Upper lobe of right lung (tissue), 1 donor: ENCODE data around the gene GPR89B. TPM values are rescaled to one million over a fixed set of nuclear protein-coding genes. Genes with fewer than 3 reads are reported as not detected.

Experiments
- ATAC-seq: fragments of 200-7000 bp; cut with Tn5 transposase; one replicate; pipeline ENCODE4 v1.9.1; 2020; ENCODE audit warnings: mild to moderate bottlenecking, moderate library complexity
- DNase-seq: peaks from one replicate; pipeline ENCODE4 v3.0.0-alpha.2; 2020
- H3K27ac ChIP-seq: fragments of 200-600 bp; one replicate; pipeline ENCODE4 v1.8.0; 2022
- H3K27me3 ChIP-seq: fragments of 200-600 bp; one replicate; pipeline ENCODE4 v1.8.0; 2022; ENCODE audit warnings: mild to moderate bottlenecking
- H3K36me3 ChIP-seq: fragments of 200-600 bp; one replicate; pipeline ENCODE4 v1.8.0; 2022
- H3K4me1 ChIP-seq: fragments of 200-600 bp; one replicate; pipeline ENCODE4 v1.8.0; 2022
- H3K4me3 ChIP-seq: fragments of 200-600 bp; one replicate; pipeline ENCODE4 v1.8.0; 2022; ENCODE audit warnings: mild to moderate bottlenecking
- H3K9me3 ChIP-seq: fragments of 200-600 bp; one replicate; pipeline ENCODE4 v1.8.0; 2022
- intact Hi-C: fragments of 100-400 bp; cut with DNase I; formaldehyde crosslinking; loops from one replicate; pipeline ENCODE4 v1.11.0; 2022
- total RNA-seq: library from RNA; stranded (reverse); fragmentation: NEBNext Ultra II Directional; extraction: Animal tissue kit (Norgen Biotek cat#: 25700); gene quantifications from one replicate; pipeline ENCODE4 v1.2.1, GENCODE V29; 2021
- TF ChIP-seq, protein P1 (sequence below): fragments of 200-600 bp; IDR thresholded peaks from one replicate; pipeline ENCODE4 v1.8.0; 2022; ENCODE audit warnings: antibody characterized with exemption
- donor health status: DM: no; HTN: yes; CAD: no; lungs with severe emphysema.

The GPR89B gene
- total RNA-seq, 1 donor from 2014 or later = 10.0 TPM

DNA sequence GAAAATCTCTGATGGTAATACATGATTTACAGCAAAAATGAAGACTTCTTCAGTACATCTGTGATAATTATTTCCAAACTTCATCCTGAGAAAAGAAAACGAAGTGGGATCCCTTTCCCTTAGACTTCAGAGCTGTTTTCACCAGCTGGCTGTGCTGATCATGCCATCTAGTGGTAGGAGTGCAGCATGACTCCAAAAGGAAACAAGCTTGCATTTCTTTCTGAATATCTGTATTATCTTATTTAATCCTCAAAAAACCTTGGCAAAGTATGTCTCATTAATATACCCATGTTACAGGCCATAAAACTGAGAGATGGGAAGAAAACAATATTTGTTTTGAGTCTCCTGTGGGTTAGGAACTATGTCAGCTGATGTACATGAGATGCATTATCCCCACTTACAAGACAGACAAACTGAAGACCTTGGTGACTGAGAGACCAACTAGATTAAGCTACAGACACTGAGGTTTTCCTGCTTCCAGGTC lies 35.4 kb upstream of the GPR89B start:
- no peaks in the 10 kb centered on the region for H3K36me3 ChIP-seq
- TF ChIP-seq, protein P1, sequence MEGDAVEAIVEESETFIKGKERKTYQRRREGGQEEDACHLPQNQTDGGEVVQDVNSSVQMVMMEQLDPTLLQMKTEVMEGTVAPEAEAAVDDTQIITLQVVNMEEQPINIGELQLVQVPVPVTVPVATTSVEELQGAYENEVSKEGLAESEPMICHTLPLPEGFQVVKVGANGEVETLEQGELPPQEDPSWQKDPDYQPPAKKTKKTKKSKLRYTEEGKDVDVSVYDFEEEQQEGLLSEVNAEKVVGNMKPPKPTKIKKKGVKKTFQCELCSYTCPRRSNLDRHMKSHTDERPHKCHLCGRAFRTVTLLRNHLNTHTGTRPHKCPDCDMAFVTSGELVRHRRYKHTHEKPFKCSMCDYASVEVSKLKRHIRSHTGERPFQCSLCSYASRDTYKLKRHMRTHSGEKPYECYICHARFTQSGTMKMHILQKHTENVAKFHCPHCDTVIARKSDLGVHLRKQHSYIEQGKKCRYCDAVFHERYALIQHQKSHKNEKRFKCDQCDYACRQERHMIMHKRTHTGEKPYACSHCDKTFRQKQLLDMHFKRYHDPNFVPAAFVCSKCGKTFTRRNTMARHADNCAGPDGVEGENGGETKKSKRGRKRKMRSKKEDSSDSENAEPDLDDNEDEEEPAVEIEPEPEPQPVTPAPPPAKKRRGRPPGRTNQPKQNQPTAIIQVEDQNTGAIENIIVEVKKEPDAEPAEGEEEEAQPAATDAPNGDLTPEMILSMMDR = peak; percentile 97
- no peak overlapping the region for H3K4me3 ChIP-seq
- H3K9me3 ChIP-seq = no peaks in the 10 kb centered on the region
- DNase-seq = no peak
- no peak overlapping the region for H3K27ac ChIP-seq
- no peaks in the 10 kb centered on the region for H3K4me1 ChIP-seq
- intact Hi-C loops = loop anchor here (5.0 to 10.0 kb wide), 2 partner anchors 170 to 248 kb away; no protein-coding TSS in a partner anchor
- peak; percentile 77 for ATAC-seq
- H3K27me3 ChIP-seq = no peaks in the 10 kb centered on the region

- TF ChIP-seq, protein P1 = no peak
- Histone ChIP-seq H3K27me3 (no peaks in the 10 kb centered on the region), H3K9me3 (no peaks in the 10 kb centered on the region), H3K4me3 (no peak overlapping the region), H3K27ac (no peak overlapping the region), H3K36me3 (no peaks in the 10 kb centered on the region), H3K4me1 (no peaks in the 10 kb centered on the region)
- ATAC-seq (no peak), DNase-seq (no peak)
- intact Hi-C loops = loop anchor here (10.0 kb wide), 1 partner anchor 250 kb away; no protein-coding TSS in a partner anchor
Measured at GRCh38 chr1:147895123-147895522, 33.1 kb upstream of the GPR89B start.

DNA sequence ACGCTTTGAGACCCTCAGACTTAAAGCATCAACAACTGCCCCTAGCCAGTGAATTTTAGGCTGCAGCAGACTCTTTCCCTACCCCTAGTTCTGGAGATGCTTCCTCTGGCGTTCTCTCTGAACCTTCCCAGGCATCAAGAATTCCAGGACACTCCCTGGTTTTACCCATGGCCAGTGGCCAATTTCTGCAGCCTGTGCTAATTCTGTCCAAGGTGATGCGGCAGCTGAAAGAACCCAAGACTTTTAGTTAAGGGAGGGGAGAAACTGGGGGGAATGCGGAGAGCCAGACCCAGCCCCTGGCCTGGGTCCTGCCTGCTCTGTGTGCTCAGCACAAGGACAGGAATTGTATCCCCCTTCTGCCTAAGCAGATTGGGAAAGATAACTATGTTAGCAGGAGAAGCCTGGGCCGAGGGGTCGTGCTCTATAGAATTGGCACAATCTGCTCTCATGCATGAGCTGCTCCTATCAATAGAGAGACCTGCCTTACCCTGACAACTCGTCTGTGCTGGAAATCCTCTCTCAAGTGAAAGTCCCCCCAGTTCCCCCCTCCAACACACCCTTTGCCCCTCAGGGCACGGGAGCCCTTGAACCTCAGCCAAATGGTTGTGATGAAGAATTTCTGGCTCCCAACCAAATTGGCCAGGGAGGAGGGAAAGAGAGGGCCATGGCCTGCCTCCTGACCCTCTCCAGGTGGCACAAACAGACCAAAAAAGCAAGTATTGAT lies 31.0 kb upstream of the GPR89B start:
- Histone ChIP-seq H3K36me3 (no peaks in the 10 kb centered on the region), H3K9me3 (no peaks in the 10 kb centered on the region), H3K27ac (no peak overlapping the region), H3K4me3 (no peak overlapping the region), H3K4me1 (no peaks in the 10 kb centered on the region), H3K27me3 (no peaks in the 10 kb centered on the region)
- intact Hi-C loops = loop anchor here (10.0 kb wide), 1 partner anchor 252 kb away; no protein-coding TSS in a partner anchor
- no peak for ATAC-seq
- TF ChIP-seq, protein P1 = no peak
- no peak for DNase-seq

DNA sequence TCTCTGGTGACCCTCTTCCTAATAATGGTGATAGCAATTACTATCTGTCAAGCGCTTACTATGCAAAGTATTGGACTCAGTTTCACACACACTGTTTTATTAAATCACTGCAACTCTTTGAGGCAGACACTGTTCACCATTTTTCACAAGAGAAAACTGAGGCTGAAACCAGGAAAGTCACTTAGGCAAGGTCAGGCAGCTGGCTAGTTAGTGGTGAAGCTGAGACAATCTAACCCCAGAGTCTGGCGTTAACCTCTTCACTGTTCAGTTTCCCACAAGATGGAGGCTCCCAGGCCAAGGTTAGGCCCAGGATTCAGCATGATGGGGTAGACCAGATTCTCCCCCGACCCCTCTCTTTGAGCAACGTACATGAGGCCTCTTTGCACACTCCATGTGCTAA lies 30.4 kb upstream of the GPR89B start:
- Histone ChIP-seq H3K9me3 (no peaks in the 10 kb centered on the region), H3K36me3 (no peaks in the 10 kb centered on the region), H3K4me1 (no peaks in the 10 kb centered on the region), H3K27me3 (no peaks in the 10 kb centered on the region), H3K27ac (no peak overlapping the region), H3K4me3 (no peak overlapping the region)
- intact Hi-C loops = loop anchor here (10.0 kb wide), 1 partner anchor 253 kb away; no protein-coding TSS in a partner anchor
- no peak for ATAC-seq
- no peak for DNase-seq
- TF ChIP-seq, protein P1 = no peak

DNA sequence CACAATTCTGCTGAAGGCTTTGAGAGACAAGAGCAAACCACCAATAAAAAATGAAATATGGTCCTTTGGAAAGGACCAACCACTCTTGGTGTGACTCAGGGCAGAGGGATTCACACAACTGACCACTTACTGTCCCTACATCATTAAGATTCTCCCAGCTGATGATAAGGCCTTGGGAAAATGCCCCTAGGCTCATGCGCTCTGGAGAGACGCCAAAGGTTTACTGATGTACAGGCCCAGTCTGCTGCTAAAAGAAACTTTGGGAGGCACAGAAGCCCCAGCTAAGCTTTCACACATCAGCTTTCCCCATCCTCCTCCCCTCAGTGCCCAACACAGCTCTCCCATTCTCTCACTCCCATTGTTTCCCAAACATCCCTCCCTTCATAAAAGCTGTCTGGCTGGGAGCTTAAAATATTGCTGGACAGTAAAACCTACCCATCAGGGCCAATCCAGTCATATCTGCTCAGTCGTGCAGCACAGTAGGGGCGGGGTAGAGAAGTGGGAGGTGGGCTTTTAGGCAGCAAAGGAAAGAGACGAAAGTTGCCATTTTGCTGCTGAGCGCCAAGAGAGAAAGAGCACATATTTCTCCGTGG lies 25.9 kb upstream of the GPR89B start, which contains the start of gene GJA8:
Gene GJA8, plus strand, starts transcription at position 543 of the 593 bp plus-strand sequence. CDS start 5,161 bp downstream, outside the sequence.
- Histone ChIP-seq H3K9me3 (no peaks in the 10 kb centered on the region), H3K36me3 (no peaks in the 10 kb centered on the region), H3K27ac (no peak within 1 kb of the TSS), H3K4me1 (no peaks in the 10 kb centered on the region), H3K27me3 (no peaks in the 10 kb centered on the region), H3K4me3 (no peak within 1 kb of the TSS)
- no peak for ATAC-seq
- TF ChIP-seq, protein P1 = no peak
- intact Hi-C loops = no loop called here
- no peak for DNase-seq
